ENCODE measurements around the gene ACD. TPM values are rescaled to one million over a fixed set of nuclear protein-coding genes. Genes with fewer than 3 reads are reported as not detected.

ACD gene
- total and polyA plus RNA-seq, 2 of the 4 experiments (the other 2 are of a cell fraction), result 15.6 to 31.1 TPM

GRCh38 chr16:67672739-67673662, 12.9 kb upstream of the ACD start:
- H2BK20ac ChIP-seq (ENCODE audit: low read depth, low read length), result no peak overlapping the region
- no peaks in the 10 kb centered on the region for H3K4me1 ChIP-seq (ENCODE audit: control insufficient read depth, insufficient read depth, low read length)
- no peak overlapping the region for H3K4me3 ChIP-seq (ENCODE audit: insufficient read depth, low read depth, low read length)
- H2AFZ ChIP-seq (replicated peaks; ENCODE audit: low read length, poor library complexity), result no peak overlapping the region
- H3K27me3 ChIP-seq (ENCODE audit: control insufficient read depth, insufficient read depth, low read length), result no peaks in the 10 kb centered on the region
- dilution Hi-C loops (cut with HindIII; ENCODE audit: low sequenced_read_pairs, unreplicated experiment), result no loop called here
- peaks cover 0 to 9% of the 10 kb centered on the region in 2 experiments; a peak in 1 of 4 replicates for H3K79me1 ChIP-seq (ENCODE audit: low read depth in 1 of 2, low read length in 2 of 2)
- H3K27ac ChIP-seq (ENCODE audit: insufficient read depth, low read length), result no peak overlapping the region
- no peak overlapping the region for H3K9ac ChIP-seq (ENCODE audit: low read depth, low read length)
- H3K14ac ChIP-seq (replicated peaks; ENCODE audit: low read depth, low read length), result no peak overlapping the region
- no TSS peak for BruUV-seq (replicated peaks)
- ChIA-PET CTCF (interaction anchor here (0.6 to 1.8 kb wide), 6 partner anchors 10 to 187 kb away, joined by 3 to 7 read pairs (median 4); partner anchors contain the start of genes CTCF and GFOD2), POLR2A (ENCODE audit: unreplicated experiment) (interaction anchor here (0.7 kb wide), 1 partner anchor 134 kb away, joined by 4 read pairs; the partner anchor contains the start of gene TSNAXIP1)
- no peak overlapping the region for H4K8ac ChIP-seq (ENCODE audit: low read depth in 2 of 2, low read length in 2 of 2)
- H3K36me3 ChIP-seq (ENCODE audit: control insufficient read depth, insufficient read depth, low read length), result peaks cover 10% of the 10 kb centered on the region; the same call in 1 of the 2 replicates
- H2BK15ac ChIP-seq (ENCODE audit: low read depth, low read length), result no peak overlapping the region
- intact Hi-C loops (cut with micrococcal nuclease), result loop anchor here (1.0 to 10.0 kb wide), 4 partner anchors 134 to 362 kb away; partner anchors contain the start of genes RANBP10 and TSNAXIP1
- H3K9me1 ChIP-seq (ENCODE audit: insufficient read depth, low read length), result 0 out of 2 replicates have a peak, but pooled peaks cover 3% of the 10 kb centered on the region
- ATAC-seq (ENCODE audit: low read depth) (peak; percentile 60), DNase-seq (peak; percentile 67)
- no peak overlapping the region for H3K18ac ChIP-seq (ENCODE audit: low read depth, low read length)
- H3K23ac ChIP-seq (ENCODE audit: low read depth, low read length), result no peak overlapping the region
- H2BK5ac ChIP-seq (ENCODE audit: low read depth, low read length, poor library complexity, severe bottlenecking), result no peak overlapping the region
- no peak overlapping the region for H3K4ac ChIP-seq (ENCODE audit: low read depth, low read length)
- 0 out of 2 replicates have a peak, but pooled peaks cover 5% of the 10 kb centered on the region for H4K20me1 ChIP-seq (ENCODE audit: insufficient read depth, low read length)
- no peak overlapping the region for H4K91ac ChIP-seq (ENCODE audit: insufficient read depth, low read depth, low read length)
- H3K9me3 ChIP-seq (ENCODE audit: control insufficient read depth, insufficient read depth, low read length), result no peaks in the 10 kb centered on the region
- no peak overlapping the region for H2BK120ac ChIP-seq (ENCODE audit: low read depth, low read length)
- no peak overlapping the region for H2AK5ac ChIP-seq (ENCODE audit: low read depth, low read length)
- no peak overlapping the region for H3K4me2 ChIP-seq (ENCODE audit: low read depth, low read length)
- H3K56ac ChIP-seq (ENCODE audit: extremely low read depth, insufficient read depth, low read length), result no peak overlapping the region
- WGBS, 2 experiments (ENCODE audit: extremely low coverage in 2 of 2, insufficient read length in 1 of 2), result 59% methylated on average over 5 of the region's 13 CpGs; no CpG with 5 or more reads in 1 of the 2 experiments
- H4K5ac ChIP-seq (ENCODE audit: low read depth, low read length), result no peak overlapping the region
- in situ Hi-C loops (cut with MboI; ENCODE audit: low sequenced_read_pairs), result loop anchor here (5.0 kb wide), 1 partner anchor 254 kb away; no protein-coding TSS in a partner anchor
- TF ChIP-seq CHD1 (IDR thresholded peaks at IDR 0.05; ENCODE audit: low read depth, low read length) (no peak), MAFK (IDR thresholded peaks at IDR 0.05; ENCODE audit: low read depth, low read length) (no peak), SMC3 (IDR thresholded peaks at IDR 0.05; ENCODE audit: low read depth, low read length) (peak; percentile 79), CTCF (conservative IDR thresholded peaks at IDR 0.05; ENCODE audit: low read depth, low read length) (peak; percentile 81), RAD21 (IDR thresholded peaks at IDR 0.05; ENCODE audit: low read length) (peak; percentile 85)
- peak overlapping the region; percentile 79 for H2AK9ac ChIP-seq (replicated peaks; ENCODE audit: low read depth, low read length, poor library complexity)

All from IMR-90 (cell line).